Transverse colon (tissue), 4 donors: ENCODE results near the gene NGLY1. TPM values are rescaled to one million over a fixed set of nuclear protein-coding genes. Genes with fewer than 3 reads are reported as not detected.

Experiments used
- DNase-seq: peaks from one replicate; pipeline ENCODE4 v3.0.0-alpha.2; 2019
- H3K27ac ChIP-seq, 4 donors: fragments of 200-600 bp; sonication (generic); 2 replicates each; pipeline ENCODE4 v1.5.1; 2016 to 2018; ENCODE audit warnings: inconsistent platforms in 4 of 4
- H3K27me3 ChIP-seq: fragments of 200-600 bp; sonication (generic); 2 replicates; pipeline ENCODE4 v1.5.1; 2017; ENCODE audit warnings: inconsistent platforms
- H3K36me3 ChIP-seq, 4 donors: fragments of 200-600 bp; sonication (generic); 2 replicates each; pipeline ENCODE4 v1.5.1; 2017 to 2019; ENCODE audit warnings: inconsistent platforms in 4 of 4
- H3K4me1 ChIP-seq, 4 donors: fragments of 200-600 bp; sonication (generic); 2 replicates each; pipeline ENCODE4 v1.5.1; 2017 to 2020; ENCODE audit warnings: inconsistent platforms in 4 of 4
- H3K4me3 ChIP-seq, 4 donors: fragments of 200-600 bp; sonication (generic); 1 replicate in 1 of 4; 2 replicates in 3 of 4; pipeline versions ENCODE4 v1.5.1 to v1.6.1; 2017 to 2019; ENCODE audit warnings: inconsistent platforms in 4 of 4
- H3K9me3 ChIP-seq, 2 donors: fragments of 200-600 bp; sonication (generic); 2 replicates each; pipeline ENCODE4 v1.5.1; 2017 to 2019; ENCODE audit warnings: inconsistent platforms in 2 of 2
- EP300 ChIP-seq: sonication (generic); formaldehyde crosslinking; IDR thresholded peaks from one replicate; pipeline ENCODE4 v1.6.1; 2017; ENCODE audit warnings: antibody characterized with exemption, low read depth
- POLR2A ChIP-seq: fragments of 450-650 bp; IDR thresholded peaks from one replicate; pipeline ENCODE4 v1.6.1; 2016; ENCODE audit warnings: antibody characterized with exemption, mild to moderate bottlenecking, moderate library complexity
- POLR2AphosphoS5 ChIP-seq, 3 donors: sonication (generic); formaldehyde crosslinking; IDR thresholded peaks; one replicate each; pipeline ENCODE4 v1.6.1; 2016; ENCODE audit warnings: antibody characterized with exemption in 3 of 3
- WGBS, 2 donors: methylation state at CpG; one replicate each; pipeline ENCODE4 v1.1.5; 2018; ENCODE audit warnings: low coverage in 1 of 2; 5-methylcytosine and 5-hydroxymethylcytosine counted together
- in situ Hi-C, 4 donors: fragments of 200-750 bp; cut with MboI; loops; one replicate each; pipeline versions ENCODE4 v1.15.0 to v1.15.1; 2017; ENCODE audit warnings: low sequenced_read_pairs in 3 of 4, low pct_ligation_motif_present in 1 of 4, low pct_unique_long_range_greater_than_20kb in 1 of 4
- intact Hi-C: fragments of 100-400 bp; cut with DNase I; formaldehyde crosslinking; loops from one replicate; pipeline ENCODE4 v1.15.1; 2023; ENCODE audit warnings: low total_unique reads
- small RNA-seq, 4 donors: library from RNA; depleted of rRNA; stranded (forward); fragments of <200 nt; gene quantifications; one replicate each; pipeline ENCODE3, GENCODE V24; 2016
- total RNA-seq, 4 donors: library from RNA; depleted of rRNA; stranded (reverse); fragments of >200 nt; gene quantifications; one replicate each; pipeline ENCODE4 v1.1.0, GENCODE V29; 2016
- TF ChIP-seq, protein P1 (sequence below), 5 experiments: fragments of 200-600 bp in 3 of 5; fragments of 450-650 bp in 2 of 5; sonication (generic) in 3 of 5; IDR thresholded peaks; 1 replicate in 2 of 5; 2 replicates in 3 of 5; pipeline ENCODE4 v1.5.1; 2016 to 2017; ENCODE audit warnings: antibody characterized with exemption in 5 of 5, inconsistent platforms in 3 of 5, mild to moderate bottlenecking in 2 of 5, moderate library complexity in 1 of 5

The NGLY1 gene
- total RNA-seq, 4 donors from 2014 or later: 44.9 to 154 (median 55.0) TPM

DNA sequence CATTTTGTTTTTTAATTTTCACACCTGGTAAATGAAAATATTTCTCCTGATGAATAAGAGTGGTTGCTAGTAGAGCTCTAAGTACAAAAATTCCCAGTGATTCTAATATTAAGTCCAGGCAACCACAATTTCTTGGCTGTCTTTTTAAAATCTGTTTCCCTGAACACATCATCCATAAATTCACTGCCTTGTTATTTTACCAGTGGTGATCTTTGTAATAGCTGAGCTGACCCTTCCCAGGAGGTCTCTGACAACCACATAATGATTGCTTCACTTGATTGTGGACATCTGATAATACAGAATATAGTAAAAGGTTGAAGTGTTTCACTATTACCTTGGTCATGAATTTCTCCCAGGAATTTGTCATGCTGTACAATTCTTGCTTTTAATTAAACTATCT is 104.7 kb downstream of the NGLY1 start:
- in situ Hi-C loops: no loop called here

DNA sequence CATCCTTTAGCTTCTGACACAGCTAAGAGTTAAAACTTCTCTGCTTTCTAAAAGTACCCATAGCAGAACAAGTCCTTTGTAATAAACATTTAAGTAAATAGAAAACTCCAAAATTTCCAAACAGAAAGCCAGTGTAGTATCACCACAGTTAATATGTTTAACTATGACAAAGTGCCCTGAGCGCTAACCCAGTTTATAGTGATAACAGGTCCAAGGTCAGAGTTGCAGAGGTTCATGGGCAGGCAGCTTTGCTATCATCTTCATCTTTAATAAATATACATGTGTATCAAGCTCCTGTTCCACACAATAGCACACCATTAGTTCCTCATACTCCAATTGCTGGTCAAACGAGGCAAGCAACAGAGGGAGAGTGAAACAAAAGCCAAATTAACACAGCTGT is 106.1 kb downstream of the NGLY1 start:
- Histone ChIP-seq H3K4me3 (no peak overlapping the region), H3K4me1 (no peaks in the 10 kb centered on the region), H3K27me3 (no peaks in the 10 kb centered on the region), H3K27ac (no peak overlapping the region), H3K36me3 (no peaks in the 10 kb centered on the region), H3K9me3 (no peaks in the 10 kb centered on the region)
- intact Hi-C loops (no loop called here), in situ Hi-C loops (no loop called here)
- 66 to 90% methylated on average over 2 of the region's 2 CpGs for WGBS, 2 donors
- TF ChIP-seq, protein P1, sequence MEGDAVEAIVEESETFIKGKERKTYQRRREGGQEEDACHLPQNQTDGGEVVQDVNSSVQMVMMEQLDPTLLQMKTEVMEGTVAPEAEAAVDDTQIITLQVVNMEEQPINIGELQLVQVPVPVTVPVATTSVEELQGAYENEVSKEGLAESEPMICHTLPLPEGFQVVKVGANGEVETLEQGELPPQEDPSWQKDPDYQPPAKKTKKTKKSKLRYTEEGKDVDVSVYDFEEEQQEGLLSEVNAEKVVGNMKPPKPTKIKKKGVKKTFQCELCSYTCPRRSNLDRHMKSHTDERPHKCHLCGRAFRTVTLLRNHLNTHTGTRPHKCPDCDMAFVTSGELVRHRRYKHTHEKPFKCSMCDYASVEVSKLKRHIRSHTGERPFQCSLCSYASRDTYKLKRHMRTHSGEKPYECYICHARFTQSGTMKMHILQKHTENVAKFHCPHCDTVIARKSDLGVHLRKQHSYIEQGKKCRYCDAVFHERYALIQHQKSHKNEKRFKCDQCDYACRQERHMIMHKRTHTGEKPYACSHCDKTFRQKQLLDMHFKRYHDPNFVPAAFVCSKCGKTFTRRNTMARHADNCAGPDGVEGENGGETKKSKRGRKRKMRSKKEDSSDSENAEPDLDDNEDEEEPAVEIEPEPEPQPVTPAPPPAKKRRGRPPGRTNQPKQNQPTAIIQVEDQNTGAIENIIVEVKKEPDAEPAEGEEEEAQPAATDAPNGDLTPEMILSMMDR (IDR thresholded peaks at IDR 0.05): no peak
- no peak for TF ChIP-seq EP300
- no peak for TF ChIP-seq POLR2AphosphoS5 (IDR thresholded peaks at IDR 0.05)
- no peak for TF ChIP-seq POLR2A
- DNase-seq: no peak

More for the DNA sequence above, 104.7 kb downstream of the NGLY1 start:
- Histone ChIP-seq H3K4me1 (no peaks in the 10 kb centered on the region), H3K27me3 (no peaks in the 10 kb centered on the region), H3K4me3 (no peak overlapping the region), H3K36me3 (no peaks in the 10 kb centered on the region), H3K9me3 (no peaks in the 10 kb centered on the region), H3K27ac (no peak overlapping the region)
- TF ChIP-seq EP300: no peak
- TF ChIP-seq, protein P1 (IDR thresholded peaks at IDR 0.05): no peak
- TF ChIP-seq POLR2A: no peak
- no peak for TF ChIP-seq POLR2AphosphoS5 (IDR thresholded peaks at IDR 0.05)
- no peak for DNase-seq
- intact Hi-C loops: no loop called here

DNA sequence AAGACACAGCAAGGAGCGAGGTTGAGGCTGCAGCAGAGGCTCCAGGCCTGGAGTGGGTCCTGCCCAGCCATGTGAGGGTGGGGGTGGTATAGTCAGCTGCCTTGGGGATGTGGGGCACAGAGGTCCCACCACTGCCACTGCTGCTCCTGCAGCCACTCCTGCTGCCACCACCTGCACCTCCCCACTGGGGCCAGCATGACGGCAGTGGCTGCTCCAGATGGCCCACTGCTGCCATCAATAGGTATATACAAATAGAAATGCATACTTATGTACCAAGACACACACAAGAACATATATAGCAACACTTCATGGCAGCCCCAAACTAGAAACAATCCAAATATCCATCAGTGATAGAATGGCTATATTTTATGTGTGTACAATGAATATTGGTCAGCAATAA is 108.6 kb downstream of the NGLY1 start:
- Histone ChIP-seq H3K9me3 (no peaks in the 10 kb centered on the region), H3K27me3 (no peaks in the 10 kb centered on the region), H3K4me1 (peaks cover 0 to 3% (median 0%) of the 10 kb centered on the region in 4 donors), H3K4me3 (no peak overlapping the region), H3K27ac (no peak overlapping the region), H3K36me3 (no peaks in the 10 kb centered on the region)
- intact Hi-C loops: no loop called here
- in situ Hi-C loops: loop anchor here in 1 of 4 donors (25.0 kb wide), 2 partner anchors 113 to 188 kb away; partner anchors contain the start of genes NGLY1 and OXSM
- WGBS, 2 donors: 90% methylated on average over 1 of the region's 2 CpGs; no CpG with 5 or more reads in 1 of the 2 donors
- DNase-seq: no peak
- TF ChIP-seq POLR2AphosphoS5 (IDR thresholded peaks at IDR 0.05) (no peak), EP300 (no peak), POLR2A (no peak)

DNA sequence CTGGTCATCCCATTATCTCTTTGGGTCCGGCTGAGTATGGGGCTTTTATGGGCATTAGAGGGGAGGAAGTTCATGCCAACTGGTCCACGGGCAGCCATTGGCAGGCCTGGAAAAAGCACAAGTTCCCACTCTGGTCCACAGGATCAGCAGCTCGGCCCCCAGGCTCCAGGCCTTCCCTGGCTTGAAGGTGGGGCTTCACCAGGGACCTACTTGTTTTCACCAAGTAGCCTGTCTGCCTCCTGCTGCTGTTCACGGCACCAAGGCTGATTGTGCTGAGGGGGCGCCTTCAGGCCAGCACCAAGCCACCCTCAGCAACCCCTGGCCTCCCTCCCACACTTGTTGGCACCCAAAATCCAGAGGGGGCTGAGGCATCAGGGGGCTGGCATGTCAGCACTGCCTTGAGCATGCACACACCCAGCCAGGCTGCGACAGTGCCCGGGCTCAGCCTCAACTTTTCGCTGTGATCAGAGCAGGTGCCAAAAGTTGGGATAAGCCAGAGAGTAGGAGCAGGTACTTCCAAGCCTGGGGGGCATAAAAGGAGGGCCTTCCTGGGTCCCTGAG is 109.4 kb downstream of the NGLY1 start:
- intact Hi-C loops (no loop called here), in situ Hi-C loops (loop anchor here in 1 of 4 donors (25.0 kb wide), 2 partner anchors 113 to 188 kb away; partner anchors contain the start of genes NGLY1 and OXSM)
- WGBS, 2 donors: 95% methylated on average over 7 of the region's 8 CpGs; no CpG with 5 or more reads in 1 of the 2 donors
- no peak for TF ChIP-seq EP300
- TF ChIP-seq, protein P1 (IDR thresholded peaks at IDR 0.05): no peak
- no peak for TF ChIP-seq POLR2A
- no peak for TF ChIP-seq POLR2AphosphoS5 (IDR thresholded peaks at IDR 0.05)
- Histone ChIP-seq H3K27me3 (no peaks in the 10 kb centered on the region), H3K4me1 (peaks cover 0 to 3% (median 0%) of the 10 kb centered on the region in 4 donors), H3K4me3 (no peak overlapping the region), H3K27ac (no peak overlapping the region), H3K36me3 (no peaks in the 10 kb centered on the region), H3K9me3 (no peaks in the 10 kb centered on the region)
- DNase-seq: no peak

Small RNA genes within 50 kb of the gene (small RNA-seq; reads per million reads assigned to genes)
- gene CRIP1P2: 0 reads per million in 4 donors

Other genes with a start within 250 kb of the NGLY1 start
- gene TOP2B, start 118.5 kb downstream of the NGLY1 start, total RNA-seq: 100 to 1,000 TPM in 1 of 4 donors, 10 to 100 TPM in 3; 37.4 to 104 (median 71.5) TPM
- gene OXSM, start 6.6 kb upstream of the NGLY1 start, total RNA-seq: 10 to 100 TPM in 3 of 4 donors, 1 to 10 TPM in 1; 5.0 to 13.5 (median 11.2) TPM